ENCODE measurements around the gene MCM9. TPM values are rescaled to one million over a fixed set of nuclear protein-coding genes. Genes with fewer than 3 reads are reported as not detected.

MCM9 gene
- polyA plus RNA-seq, 3 donors, result 9.4 to 11.9 (median 9.8) TPM

DNA sequence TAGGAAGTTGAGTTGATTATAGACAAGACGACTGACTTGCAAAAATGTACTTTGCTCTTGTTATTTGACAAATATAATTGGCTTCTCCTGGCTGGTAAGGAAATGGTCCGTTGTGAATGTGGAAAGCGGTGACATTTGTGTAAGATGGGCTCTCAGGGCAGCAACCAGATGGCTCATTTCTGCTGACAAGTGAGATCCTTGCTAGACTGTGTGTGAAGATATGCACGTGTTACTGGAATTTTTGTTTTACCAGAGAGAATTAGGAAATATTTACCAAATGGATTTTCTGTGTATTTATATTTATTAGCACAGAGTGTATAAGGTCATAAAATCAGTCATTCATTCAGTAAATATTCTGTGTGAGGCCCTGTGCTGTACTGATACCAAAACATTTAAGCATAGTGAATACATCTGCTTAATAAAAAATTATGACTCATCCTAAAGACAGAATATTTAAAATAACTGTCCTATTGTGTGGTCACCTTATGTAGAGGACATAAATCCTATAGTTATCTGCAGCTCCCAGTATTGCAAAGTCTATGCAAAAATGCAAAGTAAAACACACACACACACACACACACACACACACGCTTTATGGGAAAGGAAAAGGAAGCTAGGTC, 150.9 kb downstream of the MCM9 start:
- Histone ChIP-seq H3K9me3 (replicated peaks in 1 of 2; ENCODE audit: control insufficient read depth in 1 of 2, insufficient read depth in 1 of 2, low read length in 2 of 2) (no peaks in the 10 kb centered on the region), H3K27me3 (ENCODE audit: control insufficient read depth in 2 of 2, insufficient read depth in 2 of 2, low read length in 2 of 2) (no peaks in the 10 kb centered on the region), H3K4me1 (ENCODE audit: control insufficient read depth in 1 of 2, insufficient read depth in 2 of 2, low read length in 2 of 2) (peaks cover 48 to 53% of the 10 kb centered on the region in 2 donors), H3K27ac (ENCODE audit: low read depth in 1 of 2, low read length in 2 of 2) (no peak overlapping the region), H2AFZ (ENCODE audit: insufficient read depth, low read depth, low read length, poor library complexity, severe bottlenecking) (no peak overlapping the region), H3K4me2 (replicated peaks; ENCODE audit: extremely low read depth, low read length, poor library complexity, severe bottlenecking) (no peak overlapping the region), H4K20me1 (ENCODE audit: insufficient read depth, low read length) (no peaks in the 10 kb centered on the region), H3K9ac (ENCODE audit: insufficient read depth, low read length, poor library complexity, severe bottlenecking) (no peak overlapping the region), H3K79me2 (ENCODE audit: insufficient read depth, low read length) (no peaks in the 10 kb centered on the region), H3K36me3 (replicated peaks in 1 of 2; ENCODE audit: control insufficient read depth in 1 of 2, insufficient read depth in 2 of 2, low read length in 2 of 2) (no peaks in the 10 kb centered on the region), H3K4me3 (replicated peaks in 1 of 3; ENCODE audit: low read depth in 2 of 3, low read length in 3 of 3) (no peak overlapping the region)
- WGBS (ENCODE audit: insufficient coverage), result 62% methylated on average over 3 of the region's 5 CpGs
- peak overlapping the region in 1 of 2 donors; percentile 48 for H3K4me3 Mint-ChIP-seq
- no peaks in the 10 kb centered on the region for H3K36me3 Mint-ChIP-seq
- H3K9me3 Mint-ChIP-seq, result no peaks in the 10 kb centered on the region
- no peaks in the 10 kb centered on the region for H3K27me3 Mint-ChIP-seq (ENCODE audit: low read depth in 3 of 3)
- H3K4me1 Mint-ChIP-seq, result peaks cover 56% of the 10 kb centered on the region
- no peak for DNase-seq
- H3K27ac Mint-ChIP-seq, result peak overlapping the region in 1 of 7 donors; percentile 45
- intact Hi-C loops (cut with micrococcal nuclease), result no loop called here
- TF ChIP-seq, protein P1, sequence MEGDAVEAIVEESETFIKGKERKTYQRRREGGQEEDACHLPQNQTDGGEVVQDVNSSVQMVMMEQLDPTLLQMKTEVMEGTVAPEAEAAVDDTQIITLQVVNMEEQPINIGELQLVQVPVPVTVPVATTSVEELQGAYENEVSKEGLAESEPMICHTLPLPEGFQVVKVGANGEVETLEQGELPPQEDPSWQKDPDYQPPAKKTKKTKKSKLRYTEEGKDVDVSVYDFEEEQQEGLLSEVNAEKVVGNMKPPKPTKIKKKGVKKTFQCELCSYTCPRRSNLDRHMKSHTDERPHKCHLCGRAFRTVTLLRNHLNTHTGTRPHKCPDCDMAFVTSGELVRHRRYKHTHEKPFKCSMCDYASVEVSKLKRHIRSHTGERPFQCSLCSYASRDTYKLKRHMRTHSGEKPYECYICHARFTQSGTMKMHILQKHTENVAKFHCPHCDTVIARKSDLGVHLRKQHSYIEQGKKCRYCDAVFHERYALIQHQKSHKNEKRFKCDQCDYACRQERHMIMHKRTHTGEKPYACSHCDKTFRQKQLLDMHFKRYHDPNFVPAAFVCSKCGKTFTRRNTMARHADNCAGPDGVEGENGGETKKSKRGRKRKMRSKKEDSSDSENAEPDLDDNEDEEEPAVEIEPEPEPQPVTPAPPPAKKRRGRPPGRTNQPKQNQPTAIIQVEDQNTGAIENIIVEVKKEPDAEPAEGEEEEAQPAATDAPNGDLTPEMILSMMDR (IDR thresholded peaks at IDR 0.05), result no peak

DNA sequence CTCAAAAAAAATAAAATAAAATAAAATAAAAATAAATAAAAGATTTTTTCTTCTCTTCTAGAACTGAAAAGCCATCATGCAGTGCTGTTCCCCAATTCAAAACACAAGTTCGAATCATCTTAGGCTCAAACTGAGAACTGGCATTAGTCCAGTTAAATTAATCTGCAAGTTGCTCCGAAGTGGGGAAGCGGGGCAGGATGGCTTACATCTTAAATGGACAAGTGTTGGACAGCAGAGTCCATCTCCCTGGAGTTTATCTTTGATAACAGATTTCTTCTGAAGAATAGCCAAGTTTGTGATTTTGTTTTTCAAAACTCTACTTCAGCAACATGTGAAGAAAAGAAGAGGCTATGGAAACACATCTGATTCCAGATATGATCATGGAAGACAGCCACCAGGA, 152.3 kb downstream of the MCM9 start:
- no peak overlapping the region for H3K4me3 Mint-ChIP-seq
- no peaks in the 10 kb centered on the region for H3K27me3 ChIP-seq (ENCODE audit: control insufficient read depth in 2 of 2, insufficient read depth in 2 of 2, low read length in 2 of 2)
- TF ChIP-seq, protein P1 (IDR thresholded peaks at IDR 0.05), result no peak
- H3K9ac ChIP-seq (ENCODE audit: insufficient read depth, low read length, poor library complexity, severe bottlenecking), result no peak overlapping the region
- no peak overlapping the region for H3K4me2 ChIP-seq (replicated peaks; ENCODE audit: extremely low read depth, low read length, poor library complexity, severe bottlenecking)
- no peaks in the 10 kb centered on the region for H3K79me2 ChIP-seq (ENCODE audit: insufficient read depth, low read length)
- H3K27ac Mint-ChIP-seq, result no peak overlapping the region
- intact Hi-C loops (cut with micrococcal nuclease), result no loop called here
- H3K4me1 ChIP-seq (ENCODE audit: control insufficient read depth in 1 of 2, insufficient read depth in 2 of 2, low read length in 2 of 2), result peaks cover 39 to 44% of the 10 kb centered on the region in 2 donors
- no peaks in the 10 kb centered on the region for H3K36me3 ChIP-seq (replicated peaks in 1 of 2; ENCODE audit: control insufficient read depth in 1 of 2, insufficient read depth in 2 of 2, low read length in 2 of 2)
- no peaks in the 10 kb centered on the region for H3K36me3 Mint-ChIP-seq
- no peak overlapping the region for H2AFZ ChIP-seq (ENCODE audit: insufficient read depth, low read depth, low read length, poor library complexity, severe bottlenecking)
- H3K9me3 ChIP-seq (replicated peaks in 1 of 2; ENCODE audit: control insufficient read depth in 1 of 2, insufficient read depth in 1 of 2, low read length in 2 of 2), result no peaks in the 10 kb centered on the region
- H3K9me3 Mint-ChIP-seq, result no peaks in the 10 kb centered on the region
- 95% methylated on average over 3 of the region's 3 CpGs for WGBS (ENCODE audit: insufficient coverage)
- H4K20me1 ChIP-seq (ENCODE audit: insufficient read depth, low read length), result no peaks in the 10 kb centered on the region
- H3K27ac ChIP-seq (ENCODE audit: low read depth in 1 of 2, low read length in 2 of 2), result no peak overlapping the region
- peaks cover 47% of the 10 kb centered on the region for H3K4me1 Mint-ChIP-seq
- no peak overlapping the region for H3K4me3 ChIP-seq (replicated peaks in 1 of 3; ENCODE audit: low read depth in 2 of 3, low read length in 3 of 3)
- no peak for DNase-seq
- no peaks in the 10 kb centered on the region for H3K27me3 Mint-ChIP-seq (ENCODE audit: low read depth in 3 of 3)

Data from CD14-positive monocyte (primary cell).